ENCODE results near the gene VSTM1. TPM values are rescaled to one million over a fixed set of nuclear protein-coding genes. Genes with fewer than 3 reads are reported as not detected.
"Not testable (repeated sequence)": the region's sequence is repeated elsewhere in the genome, so short reads cannot be mapped to it uniquely, and the experiment has no call there.

VSTM1 gene
- total RNA-seq, 8 experiments from 2014 or later, result 1.7 TPM; not detected in 7

DNA sequence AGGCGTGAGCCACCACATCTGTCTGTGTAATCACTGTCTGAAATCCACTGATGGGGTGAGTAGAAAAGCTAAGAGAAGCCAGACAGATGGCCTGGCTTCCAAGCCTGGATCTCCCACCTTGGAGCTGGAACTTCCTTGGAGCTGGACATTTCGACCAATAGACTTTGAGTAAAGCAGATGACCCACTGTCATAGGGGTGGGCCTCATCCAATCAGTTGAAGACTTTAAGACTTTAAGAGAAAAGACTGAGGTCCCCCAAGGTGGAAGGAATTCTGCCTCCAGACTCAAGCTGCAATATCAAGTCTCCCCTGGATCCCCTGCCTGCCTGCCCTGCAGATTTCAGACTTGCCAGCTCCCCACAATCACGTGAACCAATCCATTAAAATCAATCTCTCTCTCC is 20.7 kb downstream of the VSTM1 start:
- no peak for ATAC-seq (replicated peaks in 6 of 8)
- in situ Hi-C loops (cut with MboI; ENCODE audit: low pct_unique_long_range_greater_than_20kb in 2 of 9, low sequenced_read_pairs in 9 of 9, unreplicated experiment in 9 of 9), result loop anchor here in 1 of 9 experiments (25.0 kb wide), 1 partner anchor 231 kb away; the partner anchor contains the start of gene NLRP12
- 17 to 89% (median 61%) methylated on average over 1 to 2 of the region's 3 CpGs; no CpG with 5 or more reads in 4 of the 10 experiments for WGBS, 10 experiments
- Histone ChIP-seq H3K4me3 (no peak overlapping the region), H3K4me1 (replicated peaks in 1 of 2) (no peaks in the 10 kb centered on the region), H3K27ac (no peak overlapping the region)

DNA sequence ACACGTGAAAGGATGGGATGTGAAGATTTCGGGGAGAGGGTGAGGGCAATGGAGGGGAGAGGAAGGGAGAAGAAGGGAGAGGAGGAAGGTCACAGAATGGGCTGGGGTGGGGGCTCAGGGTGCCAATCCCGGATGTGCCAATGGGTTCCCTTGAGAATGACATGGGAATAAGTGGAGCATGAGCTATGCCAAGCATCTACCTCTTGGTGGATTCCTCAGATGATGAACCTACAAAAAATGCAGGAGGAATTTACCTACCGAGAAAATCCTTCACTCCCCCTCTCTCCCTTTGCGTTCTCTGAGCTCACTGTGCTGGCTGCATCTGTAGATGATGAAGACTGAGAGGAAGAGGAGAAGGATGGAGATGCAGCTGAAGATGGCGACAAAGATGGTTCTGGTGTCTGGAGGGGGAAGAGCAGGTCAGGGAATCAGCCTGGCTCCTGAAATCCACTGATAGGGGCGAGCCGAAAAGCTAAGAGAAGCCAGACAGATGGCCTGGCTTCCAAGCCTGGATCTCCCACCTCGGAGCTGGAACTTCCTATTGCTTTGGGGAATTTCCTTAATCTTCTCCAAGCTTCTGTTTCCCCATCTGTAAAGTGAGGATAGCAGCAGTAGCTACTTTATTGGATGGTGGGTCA is 21.6 kb downstream of the VSTM1 start:
- Histone ChIP-seq H3K4me1 (replicated peaks in 1 of 2) (no peaks in the 10 kb centered on the region), H3K4me3 (no peak overlapping the region), H3K27ac (no peak overlapping the region)
- ATAC-seq (replicated peaks in 6 of 8), result no peak
- in situ Hi-C loops (cut with MboI; ENCODE audit: low pct_unique_long_range_greater_than_20kb in 2 of 9, low sequenced_read_pairs in 9 of 9, unreplicated experiment in 9 of 9), result loop anchor here in 1 of 9 experiments (25.0 kb wide), 1 partner anchor 230 kb away; the partner anchor contains the start of gene NLRP12
- WGBS, 10 experiments, result 25 to 83% (median 69%) methylated on average over 1 to 8 of the region's 9 CpGs; no CpG with 5 or more reads in 4 of the 10 experiments

DNA sequence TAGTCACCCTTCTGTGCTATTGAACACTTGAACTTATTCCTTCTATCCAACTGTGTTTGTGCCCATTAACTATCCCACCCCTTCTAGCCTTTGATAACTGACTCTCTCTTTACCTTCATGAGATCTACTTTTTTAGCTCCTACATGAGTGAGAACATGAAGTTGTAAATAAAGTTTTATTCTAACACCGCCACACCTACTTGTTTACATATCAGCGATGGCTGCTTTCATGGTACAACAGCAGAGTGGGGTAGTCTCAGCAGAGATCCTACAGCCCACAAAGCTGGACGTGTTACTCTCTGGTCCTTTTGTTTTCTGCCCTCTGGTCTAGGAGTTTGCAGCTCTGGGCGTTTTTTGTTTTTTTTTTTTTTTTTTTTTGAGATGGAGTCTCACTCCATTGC is 23.7 kb downstream of the VSTM1 start:
- ATAC-seq (replicated peaks in 6 of 8), result no peak
- 30 to 90% (median 86%) methylated on average over 1 to 4 of the region's 4 CpGs; no CpG with 5 or more reads in 1 of the 10 experiments for WGBS, 10 experiments
- in situ Hi-C loops (cut with MboI; ENCODE audit: low pct_unique_long_range_greater_than_20kb in 2 of 9, low sequenced_read_pairs in 9 of 9, unreplicated experiment in 9 of 9), result loop anchor here in 1 of 9 experiments (25.0 kb wide), 1 partner anchor 228 kb away; the partner anchor contains the start of gene NLRP12
- Histone ChIP-seq H3K4me1 (replicated peaks in 1 of 2) (peaks cover 0 to 6% of the 10 kb centered on the region in 2 donors), H3K4me3 (no peak overlapping the region), H3K27ac (no peak overlapping the region)

DNA sequence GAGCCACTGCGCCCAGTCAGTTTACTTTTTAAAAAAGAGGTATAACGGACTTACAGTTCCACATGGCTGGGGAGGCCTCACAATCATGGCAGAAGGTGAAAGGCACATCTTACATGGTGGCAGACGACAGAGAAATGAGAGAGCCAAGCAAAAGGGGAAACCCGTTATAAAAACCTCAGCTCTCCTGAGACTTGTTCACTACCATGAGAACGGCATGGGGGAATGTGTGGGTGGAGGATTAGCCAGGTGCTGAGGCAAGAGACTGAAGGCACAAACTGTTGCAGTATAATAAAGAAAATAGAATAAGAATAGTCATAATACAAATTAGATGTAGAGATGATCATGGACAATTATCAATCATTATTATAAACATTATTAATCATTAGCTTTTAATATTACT is 27.2 kb downstream of the VSTM1 start:
- ATAC-seq (replicated peaks in 6 of 8); H3K4me1 ChIP-seq (replicated peaks in 1 of 2); H3K4me3 ChIP-seq; H3K27ac ChIP-seq: not testable (repeated sequence)
- in situ Hi-C loops (cut with MboI; ENCODE audit: low pct_unique_long_range_greater_than_20kb in 2 of 9, low sequenced_read_pairs in 9 of 9, unreplicated experiment in 9 of 9), result loop anchor here in 1 of 9 experiments (25.0 kb wide), 1 partner anchor 224 kb away; the partner anchor contains the start of gene NLRP12
- WGBS, 10 experiments, result 30 to 97% (median 83%) methylated on average over 2 to 3 of the region's 5 CpGs; no CpG with 5 or more reads in 6 of the 10 experiments

DNA sequence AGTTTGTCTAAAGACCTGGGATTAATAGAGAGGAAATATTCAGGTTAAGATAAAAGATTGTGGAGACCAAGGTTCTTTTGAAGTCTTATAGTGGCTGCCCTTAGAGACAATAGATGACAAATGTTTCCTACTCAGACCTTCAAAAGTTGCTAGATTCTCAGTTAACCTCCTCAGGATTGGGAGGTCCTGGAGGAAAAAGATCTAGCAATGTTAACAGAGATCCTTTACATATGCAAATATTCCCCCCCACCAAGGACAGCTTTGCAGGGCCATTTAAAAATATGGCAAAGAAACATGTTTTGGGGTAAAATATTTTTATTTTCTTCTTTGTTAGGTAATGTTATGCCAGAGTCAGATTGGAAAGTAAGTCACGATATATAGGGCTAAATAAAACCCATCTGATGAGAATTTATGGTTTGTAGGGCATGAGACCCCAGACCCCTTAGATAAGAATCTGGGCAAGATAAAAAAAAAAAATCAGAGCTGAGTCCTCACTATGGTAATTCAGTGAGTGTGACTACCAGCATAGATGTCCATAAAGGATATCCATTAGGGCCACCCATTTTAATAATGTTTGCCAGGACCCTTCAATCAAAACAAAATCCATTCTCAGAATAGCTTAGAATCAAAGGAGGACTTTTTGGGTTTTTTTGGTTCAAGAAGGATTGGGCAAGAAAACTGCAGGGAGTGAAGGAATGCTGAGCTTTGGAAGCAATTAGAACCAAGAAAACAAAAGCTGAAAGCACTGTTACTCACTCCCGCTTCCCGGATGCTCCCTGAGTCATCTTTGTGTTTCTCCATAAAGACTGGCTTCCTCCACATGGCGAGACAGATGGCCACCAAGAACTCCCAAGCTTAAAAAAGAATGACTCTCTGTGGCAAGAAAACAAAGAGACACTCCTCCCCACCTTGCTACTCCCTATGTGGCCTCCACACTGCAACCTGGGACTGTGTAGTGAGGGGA is 28.2 kb downstream of the VSTM1 start:
- Histone ChIP-seq H3K4me3 (no peak overlapping the region), H3K4me1 (replicated peaks in 1 of 2) (peaks cover 0 to 6% of the 10 kb centered on the region in 2 donors), H3K27ac (no peak overlapping the region)
- 0 to 29% (median 16%) methylated on average over 1 to 4 of the region's 4 CpGs; no CpG with 5 or more reads in 1 of the 10 experiments for WGBS, 10 experiments
- peak in 7 of 8 experiments; percentile 52 to 98 (median 62) for ATAC-seq (replicated peaks in 6 of 8)
- in situ Hi-C loops (cut with MboI; ENCODE audit: low pct_unique_long_range_greater_than_20kb in 2 of 9, low sequenced_read_pairs in 9 of 9, unreplicated experiment in 9 of 9), result loop anchor here in 1 of 9 experiments (25.0 kb wide), 1 partner anchor 223 kb away; the partner anchor contains the start of gene NLRP12

DNA sequence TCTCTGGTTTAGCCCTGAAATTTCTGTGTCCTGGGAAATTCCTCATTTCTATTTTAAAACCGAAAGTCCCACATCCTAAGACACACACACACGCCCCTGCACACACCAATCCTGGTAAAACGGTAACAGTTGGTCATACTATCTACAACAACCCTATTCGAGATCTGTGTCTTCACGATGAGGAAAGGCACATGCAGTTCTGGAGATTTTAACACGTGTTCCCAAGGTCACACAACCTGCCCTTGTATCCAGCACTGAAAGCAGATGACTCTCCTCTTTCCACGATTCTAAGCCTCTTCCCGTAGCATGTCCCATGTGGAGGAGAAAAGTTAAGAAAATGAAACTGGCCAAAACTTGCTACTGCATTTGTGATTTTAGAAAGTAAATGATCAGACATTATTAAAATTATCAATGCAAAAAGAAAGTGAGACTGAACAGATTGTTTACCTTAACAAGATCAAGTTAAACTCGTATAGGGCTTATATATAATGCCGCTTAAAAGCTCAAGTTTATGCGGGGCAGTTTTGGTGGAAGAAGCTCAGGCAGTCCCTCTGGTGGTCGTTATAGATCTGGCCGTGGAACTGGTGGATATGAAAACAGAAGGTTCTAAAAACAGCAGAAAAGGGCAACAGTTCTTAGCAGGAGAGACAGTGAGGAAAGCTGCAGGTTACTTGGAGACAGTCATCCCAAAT is 32.7 kb downstream of the VSTM1 start:
- 15 to 73% (median 53%) methylated on average over 3 to 10 of the region's 13 CpGs; no CpG with 5 or more reads in 1 of the 10 experiments for WGBS, 10 experiments
- no peak overlapping the region for H3K4me3 ChIP-seq
- H3K27ac ChIP-seq, result no peak overlapping the region
- in situ Hi-C loops (cut with MboI; ENCODE audit: low pct_unique_long_range_greater_than_20kb in 2 of 9, low sequenced_read_pairs in 9 of 9, unreplicated experiment in 9 of 9), result loop anchor here in 1 of 9 experiments (25.0 kb wide), 1 partner anchor 219 kb away; the partner anchor contains the start of gene NLRP12
- no peak for ATAC-seq (replicated peaks in 6 of 8)
- peaks cover 0 to 6% of the 10 kb centered on the region in 2 donors for H3K4me1 ChIP-seq (replicated peaks in 1 of 2)

DNA sequence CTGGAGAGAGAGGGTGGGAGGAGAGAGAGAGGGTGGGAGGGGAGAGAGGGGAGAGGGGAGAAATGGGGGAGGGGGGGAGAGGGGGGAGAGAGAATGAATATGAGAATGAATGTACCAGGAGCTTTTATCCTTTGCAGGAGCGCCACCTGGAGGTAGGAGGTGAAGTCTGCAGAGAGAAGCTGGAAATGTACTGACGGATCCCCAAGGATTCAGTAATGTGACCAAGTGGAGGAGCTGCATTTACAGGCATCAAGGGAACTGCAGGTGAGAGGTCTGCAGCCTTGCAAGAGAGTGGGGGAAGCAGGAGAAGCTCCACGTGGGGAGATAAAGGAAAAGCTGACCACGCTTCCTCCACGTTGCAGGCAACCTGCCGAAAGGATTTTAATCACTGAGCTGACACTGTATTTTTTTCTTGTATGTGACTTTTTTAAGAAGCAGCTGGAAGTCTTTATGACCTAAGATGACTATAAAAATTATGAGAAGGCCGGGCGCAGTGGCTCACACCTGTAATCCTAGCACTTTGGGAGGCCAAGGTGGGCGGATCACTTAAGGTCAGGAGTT is 33.7 kb downstream of the VSTM1 start:
- 13 to 100% (median 54%) methylated on average over 2 to 8 of the region's 9 CpGs; no CpG with 5 or more reads in 5 of the 10 experiments for WGBS, 10 experiments
- ATAC-seq (replicated peaks in 6 of 8), result peak in 3 of 8 experiments; percentile 42 to 70 (median 49)
- no peaks in the 10 kb centered on the region for H3K4me1 ChIP-seq (replicated peaks in 1 of 2)
- in situ Hi-C loops (cut with MboI; ENCODE audit: low pct_unique_long_range_greater_than_20kb in 2 of 9, low sequenced_read_pairs in 9 of 9, unreplicated experiment in 9 of 9), result loop anchor here in 2 of 9 experiments (10.0 to 25.0 kb wide), 2 partner anchors 185 to 218 kb away; partner anchors contain the start of gene NLRP12 (in 1 of the 2)
- H3K4me3 ChIP-seq, result no peak overlapping the region
- H3K27ac ChIP-seq, result no peak overlapping the region

DNA sequence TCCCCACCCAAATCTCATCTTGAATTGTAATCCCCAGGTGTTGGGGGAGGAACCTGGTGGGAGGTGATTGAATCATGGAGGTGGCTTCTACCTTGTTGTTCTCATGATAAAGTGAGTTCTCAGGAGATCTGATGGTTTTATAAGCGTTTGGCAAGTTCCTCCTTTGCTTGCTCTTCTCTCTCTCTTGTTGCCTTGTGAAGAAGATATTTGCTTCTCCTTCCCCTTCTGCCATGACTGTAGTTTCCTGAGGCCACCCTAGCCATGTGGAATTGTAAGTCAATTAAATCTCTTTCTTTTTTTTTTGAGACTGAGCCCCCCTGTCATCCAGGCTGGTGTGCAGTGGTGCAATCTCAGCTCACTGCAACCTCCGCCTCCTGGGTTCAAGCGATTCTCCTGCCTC is 34.4 kb downstream of the VSTM1 start:
- in situ Hi-C loops (cut with MboI; ENCODE audit: low pct_unique_long_range_greater_than_20kb in 2 of 9, low sequenced_read_pairs in 9 of 9, unreplicated experiment in 9 of 9), result loop anchor here in 2 of 9 experiments (10.0 to 25.0 kb wide), 2 partner anchors 184 to 217 kb away; partner anchors contain the start of gene NLRP12 (in 1 of the 2)
- H3K4me3 ChIP-seq, result no peak overlapping the region
- H3K4me1 ChIP-seq (replicated peaks in 1 of 2), result no peaks in the 10 kb centered on the region
- WGBS, 10 experiments, result 0 to 100% (median 100%) methylated on average over 1 to 3 of the region's 3 CpGs; no CpG with 5 or more reads in 3 of the 10 experiments
- no peak overlapping the region for H3K27ac ChIP-seq
- no peak for ATAC-seq (replicated peaks in 6 of 8)

DNA sequence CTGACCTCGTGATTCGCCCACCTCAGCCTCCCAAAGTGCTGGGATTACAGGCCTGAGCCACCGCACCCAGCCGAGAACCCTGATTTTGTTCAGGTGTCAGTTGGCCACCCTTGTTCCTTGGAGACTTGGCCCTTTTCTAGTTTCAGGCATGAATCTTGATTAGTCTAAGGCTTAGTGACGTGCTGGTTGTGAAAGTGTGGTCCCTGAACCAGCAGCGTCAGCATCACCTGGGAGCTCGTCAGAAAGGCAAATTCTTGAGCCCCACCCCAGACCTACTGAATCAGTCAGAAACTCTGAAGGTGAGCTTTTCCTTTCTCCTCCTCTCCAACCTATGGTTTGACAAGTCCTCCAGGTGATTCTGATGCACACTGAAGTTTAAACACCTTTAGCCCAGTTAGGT is 37.0 kb downstream of the VSTM1 start:
- no peak overlapping the region for H3K27ac ChIP-seq
- no peak for ATAC-seq (replicated peaks in 6 of 8)
- H3K4me3 ChIP-seq, result no peak overlapping the region
- 55 to 88% (median 73%) methylated on average over 5 to 7 of the region's 7 CpGs; no CpG with 5 or more reads in 6 of the 10 experiments for WGBS, 10 experiments
- H3K4me1 ChIP-seq (replicated peaks in 1 of 2), result peaks cover 3% of the 10 kb centered on the region in 2 donors
- in situ Hi-C loops (cut with MboI; ENCODE audit: low pct_unique_long_range_greater_than_20kb in 2 of 9, low sequenced_read_pairs in 9 of 9, unreplicated experiment in 9 of 9), result loop anchor here in 2 of 9 experiments (10.0 to 25.0 kb wide), 2 partner anchors 182 to 214 kb away; partner anchors contain the start of gene NLRP12 (in 1 of the 2)

DNA sequence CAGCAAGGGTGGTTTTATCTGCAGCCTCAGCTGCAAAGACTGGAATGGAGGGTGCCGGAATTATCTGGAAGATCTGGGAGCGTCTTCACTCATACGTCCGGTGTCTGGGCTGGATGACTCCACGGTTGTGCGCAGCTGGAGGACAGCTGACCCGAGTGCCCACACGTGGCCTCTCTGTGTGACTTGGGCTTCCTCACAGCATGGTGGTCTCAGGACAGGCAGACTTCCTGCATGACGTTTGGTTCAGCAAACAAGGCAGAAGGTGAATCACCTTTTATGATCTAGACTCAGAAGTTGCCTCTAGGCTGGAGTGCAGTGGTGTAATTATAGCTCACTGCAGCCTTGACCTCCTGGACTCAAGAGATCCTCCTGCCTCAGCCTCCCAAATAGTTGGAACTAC is 39.0 kb downstream of the VSTM1 start:
- ATAC-seq (replicated peaks in 6 of 8), result no peak
- Histone ChIP-seq H3K4me3 (no peak overlapping the region), H3K27ac (no peak overlapping the region), H3K4me1 (replicated peaks in 1 of 2) (peaks cover 3 to 9% of the 10 kb centered on the region in 2 donors)
- in situ Hi-C loops (cut with MboI; ENCODE audit: low pct_unique_long_range_greater_than_20kb in 2 of 9, low sequenced_read_pairs in 9 of 9, unreplicated experiment in 9 of 9), result loop anchor here in 6 of 9 experiments (10.0 to 25.0 kb wide), 3 partner anchors 180 to 212 kb away; partner anchors contain the start of gene NLRP12 (in 2 of the 6)
- 6 to 87% (median 63%) methylated on average over 1 to 5 of the region's 9 CpGs; no CpG with 5 or more reads in 3 of the 10 experiments for WGBS, 10 experiments

DNA sequence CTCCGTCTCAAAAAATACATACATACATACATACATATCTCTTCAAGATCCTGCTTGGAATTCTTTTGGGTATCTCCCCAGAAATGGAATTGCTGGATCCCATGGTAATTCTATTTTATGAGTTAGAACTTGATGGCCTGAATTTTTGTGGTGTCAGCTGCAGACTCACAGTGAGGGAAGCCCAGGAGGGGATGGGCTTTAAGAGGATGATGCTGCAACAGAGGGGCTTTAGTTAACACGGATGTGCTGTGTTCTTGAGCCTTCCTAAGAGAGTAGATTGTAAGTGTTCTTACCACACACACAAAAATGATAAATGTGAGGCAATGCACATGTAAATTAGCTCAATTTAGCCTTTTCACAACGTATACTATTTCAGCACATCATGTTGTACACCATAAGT is 40.5 kb downstream of the VSTM1 start:
- WGBS, 10 experiments, result 0 to 80% (median 43%) methylated on average over 1 to 3 of the region's 3 CpGs; no CpG with 5 or more reads in 3 of the 10 experiments
- in situ Hi-C loops (cut with MboI; ENCODE audit: low pct_unique_long_range_greater_than_20kb in 2 of 9, low sequenced_read_pairs in 9 of 9, unreplicated experiment in 9 of 9), result loop anchor here in 5 of 9 experiments (10.0 to 25.0 kb wide), 3 partner anchors 178 to 211 kb away; partner anchors contain the start of gene NLRP12 (in 1 of the 5)
- H3K4me3 ChIP-seq, result no peak overlapping the region
- peaks cover 3 to 9% of the 10 kb centered on the region in 2 donors for H3K4me1 ChIP-seq (replicated peaks in 1 of 2)
- H3K27ac ChIP-seq, result no peak overlapping the region
- ATAC-seq (replicated peaks in 6 of 8), result no peak

Data from motor neuron (in vitro differentiated cells).